Activated CD4-positive, CD25-positive, alpha-beta regulatory T cell (primary cell): ENCODE results near the gene SYT3.
A peak's percentile ranks its signal among the peaks of the same experiment; 100 is the strongest.

Experiments used
- DNase-seq, 4 experiments: peaks; one replicate each; lab custom pipeline; 2025; lab: John Stamatoyannopoulos, UW

The SYT3 gene

GRCh38 chr19:50639121-50640112, at the start of gene SYT3:
SYT3 (minus strand) TSS chr19:50639881; CDS start chr19:50637411, 2,470 bp downstream.
- no peak for DNase-seq

- no peak for DNase-seq
Measured at GRCh38 chr19:50688766-50689165, 49.1 kb upstream of the SYT3 start.

- DNase-seq: no peak
Measured at GRCh38 chr19:50686310-50687032, 46.8 kb upstream of the SYT3 start.

- DNase-seq: peak; percentile 11 to 45 (median 23)
Measured at GRCh38 chr19:50679177-50680125, 39.8 kb upstream of the SYT3 start.

- DNase-seq: no peak
Measured at GRCh38 chr19:50678323-50678722, 38.6 kb upstream of the SYT3 start.

GRCh38 chr19:50677636-50678035, 38.0 kb upstream of the SYT3 start:
- no peak for DNase-seq

GRCh38 chr19:50676625-50677197, 37.0 kb upstream of the SYT3 start:
- no peak for DNase-seq

GRCh38 chr19:50673118-50673517, 33.4 kb upstream of the SYT3 start:
- DNase-seq: no peak

GRCh38 chr19:50670102-50670380, 30.4 kb upstream of the SYT3 start:
- DNase-seq: no peak

GRCh38 chr19:50669302-50670101, 29.8 kb upstream of the SYT3 start:
- DNase-seq: no peak

GRCh38 chr19:50668879-50669278, 29.2 kb upstream of the SYT3 start:
- no peak for DNase-seq

- no peak for DNase-seq
Measured at GRCh38 chr19:50668416-50668815, 28.7 kb upstream of the SYT3 start.

GRCh38 chr19:50667759-50668231, 28.1 kb upstream of the SYT3 start:
- DNase-seq: no peak

- no peak for DNase-seq
Measured at GRCh38 chr19:50667177-50667758, 27.6 kb upstream of the SYT3 start.

- DNase-seq: no peak
Measured at GRCh38 chr19:50666346-50667176, 26.9 kb upstream of the SYT3 start.

GRCh38 chr19:50664204-50664603, 24.5 kb upstream of the SYT3 start:
- no peak for DNase-seq

- DNase-seq: no peak
Measured at GRCh38 chr19:50663482-50663790, 23.8 kb upstream of the SYT3 start.

GRCh38 chr19:50662651-50663481, 23.2 kb upstream of the SYT3 start:
- no peak for DNase-seq
